ENCODE results near the gene EVL.

EVL gene

GRCh38 chr14:100114109-100114765 is 49.0 kb downstream of the EVL start:
- Histone ChIP-seq H3K36me3 (ENCODE audit: control insufficient read depth in 5 of 5, insufficient read depth in 5 of 5, low read length in 5 of 5) (peaks cover 0 to 34% (median 2%) of the 10 kb centered on the region in 5 donors), H3K4me3 (ENCODE audit: low read depth in 1 of 5, low read length in 5 of 5) (no peak overlapping the region), H3K4me1 (ENCODE audit: control insufficient read depth in 5 of 5, insufficient read depth in 5 of 5, low read length in 5 of 5) (peaks cover 0 to under 1% (median 0%) of the 10 kb centered on the region in 5 donors), H3K9ac (ENCODE audit: low read length in 5 of 5) (no peak overlapping the region), H3K9me3 (ENCODE audit: control insufficient read depth in 5 of 5, low read length in 5 of 5) (no peaks in the 10 kb centered on the region), H3K27ac (ENCODE audit: low read depth, low read length) (no peak overlapping the region), H3K27me3 (ENCODE audit: control insufficient read depth in 5 of 5, insufficient read depth in 4 of 5, low read length in 5 of 5) (no peaks in the 10 kb centered on the region)

GRCh38 chr14:100115236-100115635 is 50.0 kb downstream of the EVL start:
- H3K9ac ChIP-seq (ENCODE audit: low read length in 5 of 5), result no peak overlapping the region

GRCh38 chr14:100115726-100116125 is 50.5 kb downstream of the EVL start:
- Histone ChIP-seq H3K27me3 (ENCODE audit: control insufficient read depth in 5 of 5, insufficient read depth in 4 of 5, low read length in 5 of 5) (no peaks in the 10 kb centered on the region), H3K36me3 (ENCODE audit: control insufficient read depth in 5 of 5, insufficient read depth in 5 of 5, low read length in 5 of 5) (peaks cover 0 to 25% (median 2%) of the 10 kb centered on the region in 5 donors), H3K4me1 (ENCODE audit: control insufficient read depth in 5 of 5, insufficient read depth in 5 of 5, low read length in 5 of 5) (no peaks in the 10 kb centered on the region), H3K9ac (ENCODE audit: low read length in 5 of 5) (no peak overlapping the region), H3K27ac (ENCODE audit: low read depth, low read length) (no peak overlapping the region), H3K9me3 (ENCODE audit: control insufficient read depth in 5 of 5, low read length in 5 of 5) (no peaks in the 10 kb centered on the region), H3K4me3 (ENCODE audit: low read depth in 1 of 5, low read length in 5 of 5) (no peak overlapping the region)

More at GRCh38 chr14:100115236-100115635, 50.0 kb downstream of the EVL start:
- Histone ChIP-seq H3K36me3 (ENCODE audit: control insufficient read depth in 5 of 5, insufficient read depth in 5 of 5, low read length in 5 of 5) (peaks cover 0 to 30% (median 2%) of the 10 kb centered on the region in 5 donors), H3K9me3 (ENCODE audit: control insufficient read depth in 5 of 5, low read length in 5 of 5) (no peaks in the 10 kb centered on the region), H3K27me3 (ENCODE audit: control insufficient read depth in 5 of 5, insufficient read depth in 4 of 5, low read length in 5 of 5) (no peaks in the 10 kb centered on the region), H3K27ac (ENCODE audit: low read depth, low read length) (no peak overlapping the region), H3K4me1 (ENCODE audit: control insufficient read depth in 5 of 5, insufficient read depth in 5 of 5, low read length in 5 of 5) (no peaks in the 10 kb centered on the region), H3K4me3 (ENCODE audit: low read depth in 1 of 5, low read length in 5 of 5) (no peak overlapping the region)

- no peak overlapping the region for H3K4me3 ChIP-seq (ENCODE audit: low read depth in 1 of 5, low read length in 5 of 5)
- H3K36me3 ChIP-seq (ENCODE audit: control insufficient read depth in 5 of 5, insufficient read depth in 5 of 5, low read length in 5 of 5), result peaks cover 0 to 23% (median 2%) of the 10 kb centered on the region in 5 donors
- H3K4me1 ChIP-seq (ENCODE audit: control insufficient read depth in 5 of 5, insufficient read depth in 5 of 5, low read length in 5 of 5), result no peaks in the 10 kb centered on the region
- H3K9me3 ChIP-seq (ENCODE audit: control insufficient read depth in 5 of 5, low read length in 5 of 5), result no peaks in the 10 kb centered on the region
- no peak overlapping the region for H3K9ac ChIP-seq (ENCODE audit: low read length in 5 of 5)
- H3K27me3 ChIP-seq (ENCODE audit: control insufficient read depth in 5 of 5, insufficient read depth in 4 of 5, low read length in 5 of 5), result no peaks in the 10 kb centered on the region
- H3K27ac ChIP-seq (ENCODE audit: low read depth, low read length), result no peak overlapping the region
Measured at GRCh38 chr14:100116134-100116533, 50.9 kb downstream of the EVL start.

- H3K36me3 ChIP-seq (ENCODE audit: control insufficient read depth in 5 of 5, insufficient read depth in 5 of 5, low read length in 5 of 5), result peaks cover 0 to 23% (median 2%) of the 10 kb centered on the region in 5 donors
- H3K27ac ChIP-seq (ENCODE audit: low read depth, low read length), result no peak overlapping the region
- H3K9ac ChIP-seq (ENCODE audit: low read length in 5 of 5), result no peak overlapping the region
- no peak overlapping the region for H3K4me3 ChIP-seq (ENCODE audit: low read depth in 1 of 5, low read length in 5 of 5)
- H3K27me3 ChIP-seq (ENCODE audit: control insufficient read depth in 5 of 5, insufficient read depth in 4 of 5, low read length in 5 of 5), result no peaks in the 10 kb centered on the region
- H3K4me1 ChIP-seq (ENCODE audit: control insufficient read depth in 5 of 5, insufficient read depth in 5 of 5, low read length in 5 of 5), result no peaks in the 10 kb centered on the region
- H3K9me3 ChIP-seq (ENCODE audit: control insufficient read depth in 5 of 5, low read length in 5 of 5), result no peaks in the 10 kb centered on the region
Measured at GRCh38 chr14:100117026-100117425, 51.8 kb downstream of the EVL start.

GRCh38 chr14:100117633-100118395 is 52.6 kb downstream of the EVL start:
- Histone ChIP-seq H3K9me3 (ENCODE audit: control insufficient read depth in 5 of 5, low read length in 5 of 5) (no peaks in the 10 kb centered on the region), H3K27ac (ENCODE audit: low read depth, low read length) (no peak overlapping the region), H3K36me3 (ENCODE audit: control insufficient read depth in 5 of 5, insufficient read depth in 5 of 5, low read length in 5 of 5) (peaks cover 0 to 23% (median 2%) of the 10 kb centered on the region in 5 donors), H3K4me1 (ENCODE audit: control insufficient read depth in 5 of 5, insufficient read depth in 5 of 5, low read length in 5 of 5) (no peaks in the 10 kb centered on the region), H3K27me3 (ENCODE audit: control insufficient read depth in 5 of 5, insufficient read depth in 4 of 5, low read length in 5 of 5) (no peaks in the 10 kb centered on the region), H3K9ac (ENCODE audit: low read length in 5 of 5) (no peak overlapping the region), H3K4me3 (ENCODE audit: low read depth in 1 of 5, low read length in 5 of 5) (no peak overlapping the region)

- Histone ChIP-seq H3K27ac (ENCODE audit: low read depth, low read length) (no peak overlapping the region), H3K36me3 (ENCODE audit: control insufficient read depth in 5 of 5, insufficient read depth in 5 of 5, low read length in 5 of 5) (peaks cover 0 to 27% (median 2%) of the 10 kb centered on the region in 5 donors), H3K9ac (ENCODE audit: low read length in 5 of 5) (no peak overlapping the region), H3K4me3 (ENCODE audit: low read depth in 1 of 5, low read length in 5 of 5) (no peak overlapping the region), H3K27me3 (ENCODE audit: control insufficient read depth in 5 of 5, insufficient read depth in 4 of 5, low read length in 5 of 5) (no peaks in the 10 kb centered on the region), H3K9me3 (ENCODE audit: control insufficient read depth in 5 of 5, low read length in 5 of 5) (no peaks in the 10 kb centered on the region), H3K4me1 (ENCODE audit: control insufficient read depth in 5 of 5, insufficient read depth in 5 of 5, low read length in 5 of 5) (no peaks in the 10 kb centered on the region)
Measured at GRCh38 chr14:100118396-100119011, 53.3 kb downstream of the EVL start.

GRCh38 chr14:100119251-100119650 is 54.0 kb downstream of the EVL start:
- Histone ChIP-seq H3K27ac (ENCODE audit: low read depth, low read length) (no peak overlapping the region), H3K4me3 (ENCODE audit: low read depth in 1 of 5, low read length in 5 of 5) (no peak overlapping the region), H3K36me3 (ENCODE audit: control insufficient read depth in 5 of 5, insufficient read depth in 5 of 5, low read length in 5 of 5) (peaks cover 0 to 34% (median 9%) of the 10 kb centered on the region in 5 donors), H3K4me1 (ENCODE audit: control insufficient read depth in 5 of 5, insufficient read depth in 5 of 5, low read length in 5 of 5) (no peaks in the 10 kb centered on the region), H3K9ac (ENCODE audit: low read length in 5 of 5) (no peak overlapping the region), H3K9me3 (ENCODE audit: control insufficient read depth in 5 of 5, low read length in 5 of 5) (no peaks in the 10 kb centered on the region), H3K27me3 (ENCODE audit: control insufficient read depth in 5 of 5, insufficient read depth in 4 of 5, low read length in 5 of 5) (no peaks in the 10 kb centered on the region)

- Histone ChIP-seq H3K4me3 (ENCODE audit: low read depth in 1 of 5, low read length in 5 of 5) (no peak overlapping the region), H3K4me1 (ENCODE audit: control insufficient read depth in 5 of 5, insufficient read depth in 5 of 5, low read length in 5 of 5) (no peaks in the 10 kb centered on the region), H3K36me3 (ENCODE audit: control insufficient read depth in 5 of 5, insufficient read depth in 5 of 5, low read length in 5 of 5) (peaks cover 0 to 44% (median 18%) of the 10 kb centered on the region in 5 donors), H3K27me3 (ENCODE audit: control insufficient read depth in 5 of 5, insufficient read depth in 4 of 5, low read length in 5 of 5) (no peaks in the 10 kb centered on the region), H3K9me3 (ENCODE audit: control insufficient read depth in 5 of 5, low read length in 5 of 5) (no peaks in the 10 kb centered on the region), H3K27ac (ENCODE audit: low read depth, low read length) (no peak overlapping the region), H3K9ac (ENCODE audit: low read length in 5 of 5) (no peak overlapping the region)
Measured at GRCh38 chr14:100120522-100121269, 55.5 kb downstream of the EVL start.

Data from subcutaneous abdominal adipose tissue (tissue), 5 donors.